GM19372 (cell line): ENCODE results near the gene NAV2.

Source experiments
- ATAC-seq: cut with Tn5 transposase; IDR thresholded peaks from one replicate; pipeline ENCODE4 v1.9.1; 2021; ENCODE audit warnings: mild to moderate bottlenecking, low read depth, moderate library complexity; ENCODE audit not compliant: unreplicated experiment

The NAV2 gene

DNA sequence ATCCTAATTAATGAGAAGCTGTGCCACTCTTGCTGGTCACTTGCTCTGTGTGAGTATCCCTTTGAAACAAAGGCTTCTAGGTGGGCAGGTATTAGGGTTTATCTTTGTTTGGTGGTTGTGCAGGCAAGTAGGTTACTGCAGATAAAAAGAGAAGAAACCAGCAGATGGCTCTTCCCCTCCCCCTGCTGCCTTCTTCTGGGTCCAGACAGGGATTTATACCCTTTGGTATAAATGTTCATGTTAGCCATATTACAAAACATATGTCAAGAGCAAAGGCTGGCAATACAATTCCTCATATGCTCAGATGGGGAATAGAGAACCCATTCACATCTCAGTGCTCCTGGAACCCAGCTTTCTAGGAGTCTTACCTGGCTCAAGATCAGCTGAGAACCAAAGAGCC lies 109.9 kb downstream of the NAV2 start:
- no peak for ATAC-seq

DNA sequence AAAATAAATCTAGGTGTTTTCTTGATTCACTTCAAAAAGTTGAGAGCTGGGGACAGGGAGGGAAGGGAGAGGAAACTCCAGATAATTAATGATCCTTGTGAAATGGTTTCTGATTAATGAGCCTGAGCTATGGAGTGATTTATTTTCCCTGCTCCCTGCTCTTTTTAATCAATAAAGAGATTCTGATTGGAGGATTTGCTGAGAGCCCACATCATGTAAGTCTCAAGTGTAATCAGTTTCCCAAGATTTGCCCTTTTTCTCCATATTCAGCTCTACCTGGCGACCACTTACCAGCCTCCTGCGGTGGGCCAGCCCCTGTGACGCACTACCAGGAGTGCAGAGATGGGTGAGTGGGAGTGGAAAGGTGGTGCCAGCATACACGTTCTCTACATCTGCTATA lies 114.0 kb downstream of the NAV2 start:
- ATAC-seq, result no peak

DNA sequence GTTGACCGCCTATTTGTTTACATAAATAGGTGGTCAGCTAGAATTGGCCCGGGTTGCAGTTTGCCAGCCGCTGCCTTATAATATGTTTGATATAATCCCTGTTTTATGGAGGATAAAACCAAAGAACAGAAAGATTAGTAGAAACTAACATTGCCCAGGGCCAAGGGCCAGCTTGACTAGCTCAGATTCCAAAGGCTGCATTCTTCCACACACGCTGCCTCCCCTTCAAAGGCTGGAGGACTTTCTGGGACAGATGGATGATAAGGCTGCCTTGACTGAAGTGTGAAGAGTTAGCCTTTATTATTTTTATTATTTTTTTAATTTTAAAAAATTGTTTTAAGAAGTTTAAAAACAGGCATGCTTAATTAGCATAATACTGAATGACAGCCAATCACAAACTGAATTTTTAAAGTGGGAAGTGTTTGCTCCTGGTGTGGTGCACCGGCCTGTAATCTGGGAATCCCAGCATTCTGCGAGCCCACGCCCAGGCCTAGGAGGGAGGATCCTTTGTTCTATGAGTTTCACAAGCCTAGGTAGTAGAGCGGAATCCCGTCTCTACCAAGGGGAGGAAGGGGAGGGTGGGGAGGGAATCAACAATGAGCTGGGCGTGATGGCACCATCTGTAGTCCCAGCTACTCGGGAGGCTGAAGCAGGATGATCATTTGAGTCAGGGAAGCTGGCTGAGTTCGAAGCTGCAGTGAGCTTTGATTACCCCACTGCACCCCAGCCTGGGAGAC lies 114.9 kb downstream of the NAV2 start:
- ATAC-seq, result no peak

DNA sequence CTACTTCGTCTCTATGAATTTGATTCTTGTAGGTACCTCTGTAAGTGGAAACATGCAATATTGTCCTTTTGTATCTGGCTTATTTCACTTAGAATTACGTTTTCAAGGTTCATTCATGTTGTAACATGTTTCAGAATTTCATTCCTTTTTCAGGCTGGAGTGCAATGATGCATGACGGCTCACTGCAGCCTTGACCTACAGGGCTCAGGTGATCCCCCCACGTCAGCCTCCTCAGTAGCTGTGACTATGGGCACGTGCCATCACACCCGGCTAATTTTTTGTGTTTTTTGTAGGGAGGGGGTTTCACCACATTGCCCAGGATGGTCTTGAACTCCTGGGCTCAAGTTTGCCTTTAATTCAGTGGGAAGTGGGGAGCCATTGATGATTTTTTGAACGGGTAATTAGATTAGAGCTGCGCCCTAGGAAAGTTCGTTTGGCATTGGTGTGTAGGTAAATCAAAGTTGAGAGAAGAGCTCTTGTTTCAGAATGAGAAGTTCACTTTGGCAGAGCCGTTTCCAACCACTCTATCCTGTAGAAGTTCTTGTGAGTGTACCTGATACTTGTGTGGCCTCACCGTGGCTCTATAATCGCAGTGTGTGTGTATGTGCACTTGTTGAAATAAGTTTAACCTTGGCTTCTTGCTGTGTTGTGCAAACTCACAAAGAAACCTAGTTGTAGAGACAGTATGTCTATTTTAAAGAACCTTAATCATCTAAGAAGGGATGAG lies 115.9 kb downstream of the NAV2 start:
- no peak for ATAC-seq

DNA sequence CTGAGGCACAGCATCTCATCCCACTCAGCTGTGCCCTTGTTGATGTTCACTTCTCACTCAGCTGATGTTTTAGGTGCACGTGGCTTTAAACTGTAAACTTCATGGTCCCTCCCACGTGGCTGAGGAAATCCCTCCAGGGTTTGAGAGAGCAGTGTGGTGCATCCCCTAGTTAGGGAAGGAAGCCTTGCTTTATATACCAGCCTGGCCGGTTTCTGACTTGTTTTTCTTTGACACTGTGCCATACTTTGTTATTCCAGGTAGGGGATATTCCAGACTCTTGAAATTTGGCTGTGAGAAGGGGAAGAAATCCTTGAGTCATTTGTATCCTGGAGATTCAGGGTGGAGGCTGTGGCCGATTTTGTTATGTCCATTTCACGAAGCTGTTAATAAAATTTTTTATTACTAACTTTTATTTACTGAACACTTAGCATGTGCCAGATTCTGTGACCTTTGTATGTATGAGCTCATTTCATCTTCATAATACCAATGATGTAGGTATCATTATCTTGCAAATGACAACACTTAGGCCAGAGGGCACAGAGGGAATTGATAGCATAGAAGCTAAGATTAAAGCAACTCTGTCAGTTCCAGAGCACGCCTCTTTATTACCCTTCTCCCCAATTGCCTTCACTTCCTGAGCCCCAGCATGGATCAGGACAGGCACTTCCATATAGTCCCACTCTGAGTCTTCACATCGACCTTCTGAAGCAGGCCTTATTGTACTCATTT lies 116.6 kb downstream of the NAV2 start:
- no peak for ATAC-seq

DNA sequence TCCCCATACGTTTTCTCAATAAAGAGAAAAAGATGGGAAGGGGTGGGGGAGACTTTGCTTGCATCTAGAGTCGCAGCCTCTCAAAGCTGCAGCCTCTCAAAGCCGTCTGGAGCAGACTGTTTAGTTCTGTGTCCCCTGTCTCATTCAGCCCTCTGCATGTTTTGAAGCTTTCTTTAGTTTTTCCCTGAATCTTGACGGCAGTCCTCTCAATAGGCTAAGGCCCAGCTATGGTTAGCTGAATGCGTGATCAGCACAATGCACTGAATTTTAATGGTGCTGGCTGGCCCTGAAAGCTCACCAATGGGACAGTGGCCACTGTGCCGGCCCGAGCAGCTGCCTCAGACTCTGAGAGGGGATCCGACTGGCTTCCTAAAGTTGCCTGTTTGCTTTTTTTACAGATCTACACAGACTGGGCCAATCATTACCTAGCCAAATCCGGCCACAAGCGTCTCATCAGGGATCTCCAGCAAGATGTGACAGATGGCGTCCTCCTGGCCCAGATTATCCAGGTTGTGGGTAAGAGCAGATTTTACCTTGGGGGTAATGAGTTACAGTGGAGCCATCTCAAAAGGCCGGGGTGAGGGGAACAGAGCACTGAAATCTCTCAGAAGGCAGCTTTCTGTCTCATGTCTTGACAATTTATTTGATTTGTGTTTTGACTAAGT lies 119.6 kb downstream of the NAV2 start:
- ATAC-seq, result no peak

DNA sequence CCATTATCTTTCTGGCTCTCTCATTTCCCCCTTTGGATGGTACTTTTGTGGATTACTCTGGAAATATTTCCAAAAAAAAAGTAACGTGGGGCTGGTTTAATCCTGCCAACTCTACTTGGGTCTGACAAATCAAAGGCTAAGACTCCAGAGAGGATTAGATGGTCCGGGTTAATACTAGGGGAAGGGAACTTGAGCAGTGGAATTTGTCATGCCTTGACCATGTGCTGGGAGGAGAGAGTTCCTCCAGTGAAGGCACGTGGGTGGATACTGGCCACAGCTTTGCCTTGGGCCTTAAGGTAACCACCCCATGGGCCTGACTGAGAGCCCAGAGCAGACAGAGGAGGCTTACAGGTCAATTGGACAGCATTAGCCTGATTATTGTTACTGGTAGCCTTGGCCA lies 120.3 kb downstream of the NAV2 start:
- ATAC-seq, result no peak

DNA sequence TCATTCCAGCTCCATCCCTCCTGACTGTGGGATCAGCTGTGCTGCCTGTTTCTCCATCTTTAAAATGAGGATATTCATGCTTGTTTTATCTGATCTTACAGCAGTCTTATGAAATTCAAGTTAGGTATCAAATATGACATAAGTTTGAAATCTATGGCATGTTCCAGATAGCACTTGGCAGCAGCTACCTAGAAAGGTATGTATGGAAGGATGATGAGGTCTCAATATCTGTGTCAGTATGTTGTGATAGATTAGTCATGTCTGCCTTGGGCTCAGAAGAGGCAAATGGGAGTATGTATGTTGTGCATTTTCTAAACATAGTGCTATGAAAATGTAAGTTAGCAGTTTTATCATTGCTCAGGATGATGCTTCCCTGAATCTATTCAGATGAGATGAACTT lies 122.1 kb downstream of the NAV2 start:
- no peak for ATAC-seq

DNA sequence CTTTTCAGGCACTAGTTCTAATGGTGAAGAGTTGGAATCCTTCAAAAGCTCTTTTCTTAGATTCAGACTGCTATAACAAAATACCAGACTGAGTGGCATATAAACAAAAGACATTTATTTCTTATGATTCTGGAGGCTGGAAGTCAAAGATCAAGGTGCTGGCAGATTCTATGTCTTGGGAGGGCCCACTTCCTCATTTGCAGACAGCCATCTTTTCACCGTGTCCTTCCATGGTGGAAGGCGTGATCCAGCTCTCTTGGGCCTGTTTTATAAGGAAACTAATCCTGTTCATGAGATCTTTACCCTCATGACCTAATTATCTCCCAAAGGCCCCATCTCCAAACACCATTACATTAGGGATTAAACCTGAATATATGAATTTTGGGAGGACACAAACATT lies 124.0 kb downstream of the NAV2 start:
- ATAC-seq, result no peak

DNA sequence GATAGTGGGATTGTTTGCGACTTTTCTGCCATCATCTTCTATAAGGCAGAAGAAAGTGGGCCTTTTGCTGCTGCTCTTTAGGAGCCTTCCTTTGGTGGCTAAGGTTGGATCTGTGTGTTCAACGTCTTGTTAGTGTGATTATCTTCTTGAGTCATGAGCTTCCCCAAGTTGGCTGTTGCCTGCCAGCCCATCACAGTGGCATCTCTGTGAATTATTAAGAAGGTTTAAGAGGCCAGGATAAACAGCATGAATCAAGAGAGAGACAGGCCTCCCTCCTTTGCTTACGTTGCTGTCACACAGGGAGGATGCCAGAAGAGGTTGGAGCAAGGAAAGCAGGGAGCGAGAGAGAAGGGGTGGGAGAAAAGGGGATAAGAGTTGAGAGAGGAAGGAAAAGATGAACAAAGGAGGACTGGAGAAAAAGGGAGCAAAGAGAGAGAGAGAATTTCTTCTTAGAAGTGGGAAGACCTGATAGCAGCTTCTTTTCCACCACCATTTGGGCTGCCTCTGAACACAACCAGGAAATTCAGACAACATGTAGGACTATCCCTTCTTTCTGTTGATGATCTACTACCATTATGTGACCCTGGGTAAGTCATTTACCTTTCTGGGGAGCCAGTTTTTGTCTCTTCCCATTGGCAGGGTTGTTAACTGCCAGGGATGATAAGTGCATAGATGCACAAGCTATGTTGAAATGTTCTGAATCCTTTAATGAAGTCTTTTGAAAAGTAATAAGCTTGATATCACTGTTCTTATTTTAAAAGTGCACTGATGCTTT lies 126.5 kb downstream of the NAV2 start:
- ATAC-seq, result no peak

DNA sequence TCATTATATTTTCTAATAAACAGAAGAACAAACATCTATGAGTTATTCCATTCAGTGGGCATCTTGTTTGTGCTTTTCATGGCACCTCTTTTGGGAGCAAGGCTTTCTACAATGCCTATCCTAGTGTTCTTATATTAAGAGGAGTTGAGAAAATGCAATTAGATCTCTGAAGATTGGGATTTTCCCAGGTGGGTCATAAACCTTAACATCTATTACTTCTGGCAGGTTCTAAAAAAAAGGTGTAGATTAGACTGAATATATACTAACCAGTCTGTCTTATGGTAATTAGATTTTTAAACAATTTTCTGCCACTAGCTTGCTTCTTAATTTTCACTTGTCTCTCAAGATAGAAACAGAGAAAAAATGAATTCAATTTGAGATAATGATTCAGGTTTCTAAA lies 128.3 kb downstream of the NAV2 start:
- ATAC-seq, result no peak

DNA sequence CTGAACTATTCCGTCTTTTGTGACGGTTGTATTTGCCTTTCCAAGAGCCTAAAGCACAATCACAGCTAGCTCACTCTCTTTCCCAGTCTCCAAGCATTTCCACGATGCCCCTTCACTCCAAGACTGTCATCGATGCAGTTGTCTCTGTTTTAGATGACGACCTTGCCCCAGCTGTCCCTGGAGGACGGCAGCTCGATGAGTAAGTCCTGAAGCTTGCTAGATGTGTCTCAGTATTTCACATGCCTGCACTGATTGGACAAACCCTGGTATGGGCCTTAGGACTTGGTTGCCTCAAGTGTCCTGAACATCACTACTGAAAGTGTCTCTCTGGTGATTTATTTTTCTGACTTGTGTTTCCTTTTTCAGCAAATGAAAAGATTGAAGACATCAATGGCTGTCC lies 129.9 kb downstream of the NAV2 start:
- no peak for ATAC-seq

DNA sequence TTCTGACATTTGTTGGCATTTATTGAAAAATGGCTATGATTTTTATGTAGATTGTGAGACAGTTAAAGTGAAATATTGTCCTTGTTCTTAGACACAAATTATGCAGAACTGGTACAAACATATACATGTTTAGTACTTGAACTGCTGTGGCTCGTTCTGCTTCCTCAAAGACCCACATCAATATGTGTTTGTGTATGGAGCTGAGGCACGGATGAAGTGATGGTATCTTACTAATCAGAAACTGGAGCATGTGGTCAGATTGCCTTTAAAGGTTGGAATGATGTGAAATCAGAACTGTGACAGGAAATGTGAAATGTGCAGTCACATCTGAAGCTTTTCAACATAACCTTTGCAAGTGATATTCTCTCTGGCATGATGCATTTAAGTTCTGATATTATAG lies 130.4 kb downstream of the NAV2 start:
- no peak for ATAC-seq

DNA sequence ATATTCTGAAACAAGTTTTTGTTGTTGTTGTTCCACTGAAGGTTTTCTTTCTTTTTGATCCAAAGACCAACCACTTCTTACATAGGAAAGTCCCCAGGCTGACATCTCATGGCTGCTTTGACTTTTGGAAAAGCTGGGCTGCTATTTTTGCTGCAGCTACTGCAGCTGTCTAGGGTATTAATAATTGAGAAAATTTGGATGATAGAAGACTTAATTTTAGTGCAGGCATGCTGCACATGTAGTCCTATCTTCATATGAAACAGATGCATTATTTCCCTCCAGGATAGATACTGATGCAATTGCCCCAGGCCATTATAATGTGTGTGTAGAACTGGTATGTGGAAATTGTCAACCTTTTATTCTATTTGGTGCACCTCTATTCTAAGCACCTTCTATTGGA lies 131.4 kb downstream of the NAV2 start:
- no peak for ATAC-seq

DNA sequence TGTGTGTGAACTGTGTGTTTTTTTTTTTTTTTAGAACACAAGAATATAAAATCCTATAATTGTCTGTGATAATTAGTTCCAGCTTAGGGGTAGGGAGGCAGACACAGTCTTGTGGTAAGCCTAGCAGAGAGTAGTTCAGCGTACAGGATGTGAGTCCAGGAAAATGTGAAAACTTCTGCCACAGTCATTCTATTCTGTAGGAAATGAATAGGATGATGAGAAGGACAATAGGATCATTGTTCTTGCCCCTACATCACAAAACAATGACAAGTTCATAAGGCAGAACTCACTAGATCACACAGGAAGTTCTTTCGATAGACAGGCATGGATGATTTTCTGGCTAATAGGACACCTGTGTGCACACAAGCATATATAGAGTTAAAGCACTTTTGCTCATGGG lies 132.2 kb downstream of the NAV2 start:
- no peak for ATAC-seq

DNA sequence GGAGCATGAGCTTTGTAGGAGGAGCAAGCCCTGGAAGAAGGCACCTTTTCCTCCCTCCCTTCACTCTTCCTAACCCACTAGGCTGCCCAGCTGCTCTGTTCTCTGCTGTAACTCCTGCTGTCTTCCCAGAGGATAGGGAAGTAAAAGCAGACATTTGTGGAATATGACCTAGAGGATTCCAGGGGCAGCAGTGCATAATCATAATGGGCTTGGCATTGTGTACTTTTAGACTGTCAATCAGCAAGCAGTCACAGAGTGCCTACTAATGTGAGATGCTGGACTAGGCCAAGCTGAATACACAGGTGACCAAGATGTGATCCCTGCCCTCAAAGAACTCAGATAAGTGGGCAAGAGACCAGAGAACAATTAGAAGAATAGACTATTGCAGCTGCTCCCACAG lies 133.0 kb downstream of the NAV2 start:
- ATAC-seq, result no peak

DNA sequence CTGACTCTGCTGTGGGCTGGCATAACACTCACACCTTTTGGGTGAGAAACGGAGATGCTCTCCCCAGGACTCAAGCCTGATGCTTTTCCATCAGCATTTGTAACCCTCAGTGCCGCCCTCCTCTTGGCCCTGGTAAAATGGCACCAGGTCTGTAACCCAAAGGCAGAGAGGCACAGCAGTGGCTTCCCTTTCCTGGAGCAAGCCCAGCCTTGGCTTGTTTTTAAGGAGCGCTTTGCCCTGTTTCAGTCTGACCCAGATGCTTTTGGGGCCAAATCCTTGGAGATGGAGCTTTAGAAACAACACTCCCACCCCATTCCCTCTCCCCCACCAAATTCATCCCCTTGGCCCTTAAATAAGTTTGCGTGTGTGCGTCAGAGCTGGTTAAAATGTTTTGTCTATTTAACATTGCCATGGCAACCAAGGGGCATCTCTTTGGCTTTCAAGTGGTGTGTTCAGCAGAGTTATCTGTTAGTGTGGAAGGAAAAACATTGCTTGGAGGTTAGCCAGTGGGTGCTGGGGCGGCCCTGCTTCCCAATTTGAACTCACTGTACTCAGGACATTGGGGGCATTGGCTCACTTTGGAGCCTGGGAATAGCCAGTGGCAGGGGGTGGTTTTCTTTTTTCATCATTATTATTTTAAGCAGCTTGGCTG lies 134.1 kb downstream of the NAV2 start:
- ATAC-seq, result no peak

DNA sequence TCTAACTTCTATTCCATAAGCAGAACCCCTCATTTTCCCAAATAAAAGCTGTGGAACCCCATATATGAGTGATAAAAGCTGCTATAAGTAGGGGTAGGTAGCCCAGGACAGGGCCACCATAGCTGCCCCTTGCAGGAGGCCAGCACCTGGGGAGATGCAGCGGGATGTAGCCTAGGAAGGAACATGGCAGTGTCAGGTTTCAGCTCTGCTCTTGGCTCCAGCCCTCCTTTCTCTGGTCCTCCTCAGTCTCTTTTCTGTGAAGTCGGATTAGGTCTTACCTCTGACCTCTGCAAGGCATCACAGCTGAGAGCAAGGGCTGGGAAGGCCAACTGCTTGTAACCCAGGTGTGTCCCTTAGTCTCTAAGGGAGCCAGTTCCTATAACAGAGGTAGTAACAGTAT lies 135.6 kb downstream of the NAV2 start:
- no peak for ATAC-seq

DNA sequence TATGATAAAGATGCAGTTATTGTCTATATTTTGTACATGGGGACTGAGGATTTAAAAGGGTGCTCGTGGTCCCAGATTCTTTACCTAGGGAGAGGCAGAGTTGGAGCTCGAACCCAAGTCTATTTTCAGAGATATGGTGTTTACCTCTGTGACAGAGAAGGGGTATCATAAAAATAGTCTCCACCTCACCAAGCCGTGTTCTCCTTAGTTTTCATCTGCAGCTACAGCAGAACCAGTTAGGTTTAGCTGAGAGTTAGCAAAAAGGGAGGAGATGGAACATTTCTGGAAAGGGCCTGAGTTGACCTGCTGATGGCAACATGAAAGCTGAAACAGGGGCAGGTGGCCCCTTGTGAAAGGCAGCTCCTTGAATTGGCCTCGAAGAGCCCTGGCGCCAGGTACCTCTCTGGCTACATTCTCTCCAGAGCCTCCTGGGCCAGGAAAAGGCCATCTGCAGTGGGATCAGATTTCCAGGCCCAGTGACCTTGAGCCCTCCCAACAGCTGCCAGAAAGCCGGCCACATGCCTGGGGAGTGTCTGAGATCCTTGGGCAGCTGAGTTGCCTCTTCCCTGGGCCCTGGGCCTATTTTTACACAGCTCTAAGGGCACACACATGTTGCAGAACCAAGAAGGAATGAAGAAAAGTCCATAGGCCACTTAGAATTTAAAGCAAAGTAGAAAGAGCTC lies 136.6 kb downstream of the NAV2 start:
- no peak for ATAC-seq
